Pons (tissue), 1 donor: ENCODE data around the gene AHDC1.

Experiments used
- DNase-seq: peaks from one replicate; pipeline ENCODE4 v3.0.0-alpha.2; 2016; ENCODE audit warnings: low spot score

AHDC1 gene

GRCh38 chr1:27597516-27598294 lies 6.2 kb downstream of the AHDC1 start:
- no peak for DNase-seq

DNA sequence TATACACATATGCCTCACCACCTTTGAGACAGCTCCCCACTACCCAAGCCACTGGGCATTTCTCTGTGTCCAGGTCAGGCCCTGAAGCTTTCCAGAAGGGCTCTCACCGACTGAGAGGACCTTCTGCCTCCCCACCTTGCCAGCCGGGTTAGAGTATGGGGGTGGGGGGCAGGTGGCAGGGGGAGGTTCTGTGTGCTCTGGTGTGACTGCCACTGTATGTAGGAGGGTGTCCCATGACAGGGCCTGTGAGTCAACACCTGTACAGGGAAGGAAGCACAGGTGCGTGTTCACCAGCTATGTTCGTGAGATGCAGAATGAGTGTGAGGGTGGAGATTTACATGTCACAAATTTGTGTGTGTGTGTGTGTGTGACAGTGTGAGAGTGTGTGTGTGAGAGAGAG lies 7.0 kb downstream of the AHDC1 start:
- DNase-seq: no peak

DNA sequence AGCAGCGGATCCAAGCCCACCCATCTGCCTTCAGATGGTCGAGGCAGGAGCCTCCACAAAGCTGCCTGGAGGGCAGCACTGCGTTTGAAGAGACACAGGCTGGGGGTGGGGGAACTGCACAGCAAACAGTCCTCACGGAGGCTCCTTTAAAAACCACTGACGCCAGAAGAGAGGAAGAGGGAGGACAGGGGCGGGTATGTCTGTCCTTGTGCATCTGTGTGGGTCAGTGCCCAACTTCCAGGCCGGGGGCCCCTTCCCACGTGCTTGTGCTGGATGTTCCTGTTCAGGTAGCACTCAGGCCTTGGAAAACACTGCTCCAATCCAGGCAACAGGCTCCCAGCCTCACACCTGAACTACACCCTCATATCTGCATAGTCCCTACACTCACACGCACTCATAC lies 7.7 kb downstream of the AHDC1 start:
- DNase-seq: no peak

- no peak for DNase-seq
These were observed 8.3 kb downstream of the AHDC1 start for GRCh38 chr1:27595597-27595996.

DNA sequence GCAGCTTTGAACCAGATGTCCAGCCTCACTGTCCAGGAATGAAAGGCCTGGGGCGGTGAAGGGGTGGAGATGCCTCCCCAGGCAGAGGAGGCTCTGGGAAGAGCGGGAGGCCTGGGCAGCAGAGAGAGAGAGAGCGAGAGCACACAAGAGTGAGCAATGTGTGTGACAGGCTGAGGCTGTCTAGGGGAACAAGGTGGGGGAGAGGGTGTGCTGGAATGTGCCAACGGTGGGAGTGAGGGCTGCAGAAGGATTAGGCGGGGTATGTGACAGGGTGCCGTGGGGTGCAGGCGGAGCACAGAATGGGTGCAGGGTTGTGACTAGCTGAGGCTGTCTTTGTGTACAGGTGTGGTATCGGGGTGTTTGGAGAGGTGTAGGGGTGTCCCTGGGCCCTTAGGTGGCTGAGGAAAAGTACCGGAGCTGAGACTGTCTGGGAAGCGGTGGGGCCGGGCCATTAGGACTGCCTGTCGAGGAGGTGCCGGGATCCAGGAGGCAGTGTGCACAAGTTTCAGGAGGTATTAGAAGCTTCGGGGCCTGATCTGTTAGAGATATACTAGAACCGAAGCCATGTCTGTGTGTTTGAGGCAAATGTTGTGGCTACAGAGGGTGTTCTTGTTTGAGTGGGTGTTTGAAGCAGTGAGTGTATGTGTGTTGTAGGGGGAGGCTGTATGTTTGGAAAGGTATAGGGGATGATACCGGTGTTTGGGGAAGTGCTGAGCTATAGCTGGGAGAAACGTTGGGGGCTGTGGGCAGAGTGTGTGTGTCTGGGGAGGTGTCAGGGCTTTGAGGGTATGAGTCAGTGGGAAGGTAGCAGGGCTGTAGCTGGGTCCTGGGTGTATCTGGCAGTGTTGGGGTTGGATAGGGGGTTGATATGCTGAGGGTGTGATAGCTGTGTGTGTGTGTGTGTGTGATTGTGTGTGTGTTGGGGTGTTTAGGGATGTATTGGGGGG lies 9.1 kb downstream of the AHDC1 start:
- no peak for DNase-seq

GRCh38 chr1:27593678-27594563 lies 10.0 kb downstream of the AHDC1 start:
- no peak for DNase-seq

DNA sequence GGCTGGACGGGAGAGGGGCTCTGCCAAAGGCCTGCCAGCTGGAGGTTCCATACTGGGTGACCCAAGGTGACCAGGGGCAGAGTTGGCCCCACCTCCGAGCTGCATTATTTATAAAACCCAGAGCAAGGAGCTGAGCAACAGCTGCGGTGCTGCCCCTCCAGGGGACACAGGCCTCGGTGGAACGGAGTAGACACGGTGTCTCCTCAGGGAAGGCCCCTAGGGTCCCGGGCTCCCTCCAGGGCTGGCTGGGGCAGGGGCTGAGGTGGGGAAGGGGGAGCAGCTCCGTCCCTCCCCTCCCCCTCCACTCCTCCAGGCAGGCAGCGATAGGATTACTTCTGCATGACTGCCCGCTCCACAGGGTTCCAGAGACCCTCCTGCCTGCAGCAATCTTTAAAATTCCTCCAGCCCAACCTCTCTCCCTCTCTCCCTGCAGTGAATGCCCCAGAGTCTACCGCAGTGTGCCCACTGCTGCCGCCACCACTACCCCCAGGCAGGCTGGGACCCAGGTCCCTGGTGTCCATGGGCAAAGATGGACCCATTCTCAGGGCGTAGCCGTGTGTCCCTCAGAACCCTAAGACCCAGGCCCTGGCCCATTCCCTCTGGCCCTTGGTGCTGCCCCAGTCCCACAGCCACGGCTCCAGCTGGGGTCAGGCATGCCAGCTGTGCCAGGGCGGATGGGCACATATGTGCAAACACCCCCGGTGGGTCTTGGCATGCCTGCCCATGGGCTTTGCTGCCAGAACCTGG lies 10.8 kb downstream of the AHDC1 start:
- no peak for DNase-seq

GRCh38 chr1:27592232-27592930 lies 11.6 kb downstream of the AHDC1 start:
- DNase-seq: no peak

GRCh38 chr1:27591622-27592021 lies 12.3 kb downstream of the AHDC1 start:
- no peak for DNase-seq

DNA sequence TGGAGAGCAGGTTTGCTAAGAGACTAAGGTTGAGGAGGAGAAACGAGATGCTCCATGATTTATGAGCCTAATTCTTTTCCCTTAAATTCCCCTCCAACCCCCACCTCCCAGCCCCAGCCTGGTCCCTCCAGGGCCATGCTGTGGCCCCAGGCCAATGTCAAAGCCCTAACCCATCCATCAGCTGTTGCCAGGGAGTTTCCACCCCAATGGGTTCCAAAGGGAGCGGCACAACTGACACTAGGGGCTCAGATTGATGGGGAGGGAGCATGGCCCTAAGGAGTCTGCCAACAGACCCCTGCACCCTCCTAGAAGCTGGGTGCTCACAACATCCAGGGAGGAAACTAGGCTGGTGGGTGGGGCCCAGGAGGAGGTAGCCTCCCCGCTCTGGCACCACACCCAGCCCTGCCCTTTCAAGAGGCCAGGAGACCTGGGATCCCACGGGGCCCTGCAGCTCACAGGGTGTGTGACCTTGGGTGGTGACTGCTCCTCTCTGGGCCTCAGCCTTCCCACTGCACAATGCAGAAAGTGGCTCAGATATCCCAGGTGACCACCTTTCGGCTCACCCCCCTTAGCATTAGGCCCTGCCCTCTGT lies 12.9 kb downstream of the AHDC1 start:
- no peak for DNase-seq

GRCh38 chr1:27589841-27590426 lies 14.0 kb downstream of the AHDC1 start:
- DNase-seq: no peak

DNA sequence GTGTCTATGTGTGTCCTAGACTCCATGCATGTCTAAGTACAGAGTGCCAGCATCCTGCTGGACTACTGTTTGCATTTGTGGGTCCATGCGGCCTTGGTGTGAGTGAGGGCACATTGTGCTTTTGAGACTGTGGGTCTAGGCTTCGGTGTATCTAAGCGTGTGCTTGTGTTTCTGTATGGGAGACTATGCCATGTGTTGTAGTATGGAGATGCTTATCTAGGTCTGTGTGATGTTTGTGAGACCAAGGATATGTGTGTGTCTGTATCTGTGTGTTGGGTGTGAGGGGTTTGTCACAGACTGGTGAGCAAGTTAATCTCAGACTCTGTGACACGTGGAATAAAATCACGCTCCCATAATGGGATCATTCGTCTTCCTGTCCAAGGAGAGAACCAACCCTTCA lies 14.5 kb downstream of the AHDC1 start:
- DNase-seq: no peak

- no peak for DNase-seq
These were observed 15.4 kb downstream of the AHDC1 start for GRCh38 chr1:27588256-27589232.

DNA sequence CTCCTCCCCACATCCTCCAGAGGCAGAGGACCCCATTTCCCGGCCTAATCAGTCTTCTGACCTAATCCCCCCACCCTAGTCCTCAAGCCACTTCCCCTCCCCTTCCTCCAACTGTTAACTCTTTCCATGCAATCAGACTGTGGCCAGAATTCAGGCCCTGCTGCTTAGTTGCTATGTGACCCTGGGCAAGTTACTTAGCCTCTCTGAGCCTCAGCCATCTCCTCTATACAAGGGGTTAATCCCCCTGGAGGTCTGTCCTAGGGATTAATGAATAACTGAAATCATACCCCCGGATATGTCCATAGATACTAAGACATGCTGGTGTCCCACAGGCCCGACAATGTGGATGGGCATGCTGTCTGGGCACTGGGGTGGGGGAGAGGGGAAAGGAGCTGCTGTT lies 18.3 kb downstream of the AHDC1 start:
- DNase-seq: no peak

- no peak for DNase-seq
These were observed 19.5 kb downstream of the AHDC1 start for GRCh38 chr1:27584453-27584852.

- no peak for DNase-seq
These were observed 20.5 kb downstream of the AHDC1 start for GRCh38 chr1:27583479-27583878.

DNA sequence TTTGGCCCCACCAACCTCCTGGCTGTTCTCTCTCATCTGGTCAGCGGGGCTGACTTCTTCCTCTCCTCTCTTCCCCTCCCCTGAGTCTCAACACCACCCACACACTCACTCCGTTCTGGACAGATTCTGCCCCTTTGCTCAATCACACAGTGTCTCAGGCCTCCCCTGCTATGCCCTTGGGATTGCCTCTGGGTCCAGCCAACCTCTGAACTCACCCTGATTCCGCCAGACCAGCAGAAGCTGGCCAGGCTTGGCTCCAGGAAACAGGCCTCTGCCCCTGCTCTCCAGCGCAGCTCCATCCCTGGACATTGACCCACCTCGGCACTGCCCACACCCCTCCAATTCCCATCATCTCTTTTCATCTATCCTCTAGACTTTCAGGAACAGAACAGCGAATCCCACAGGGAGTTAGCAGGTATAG lies 22.1 kb downstream of the AHDC1 start:
- DNase-seq: no peak

DNA sequence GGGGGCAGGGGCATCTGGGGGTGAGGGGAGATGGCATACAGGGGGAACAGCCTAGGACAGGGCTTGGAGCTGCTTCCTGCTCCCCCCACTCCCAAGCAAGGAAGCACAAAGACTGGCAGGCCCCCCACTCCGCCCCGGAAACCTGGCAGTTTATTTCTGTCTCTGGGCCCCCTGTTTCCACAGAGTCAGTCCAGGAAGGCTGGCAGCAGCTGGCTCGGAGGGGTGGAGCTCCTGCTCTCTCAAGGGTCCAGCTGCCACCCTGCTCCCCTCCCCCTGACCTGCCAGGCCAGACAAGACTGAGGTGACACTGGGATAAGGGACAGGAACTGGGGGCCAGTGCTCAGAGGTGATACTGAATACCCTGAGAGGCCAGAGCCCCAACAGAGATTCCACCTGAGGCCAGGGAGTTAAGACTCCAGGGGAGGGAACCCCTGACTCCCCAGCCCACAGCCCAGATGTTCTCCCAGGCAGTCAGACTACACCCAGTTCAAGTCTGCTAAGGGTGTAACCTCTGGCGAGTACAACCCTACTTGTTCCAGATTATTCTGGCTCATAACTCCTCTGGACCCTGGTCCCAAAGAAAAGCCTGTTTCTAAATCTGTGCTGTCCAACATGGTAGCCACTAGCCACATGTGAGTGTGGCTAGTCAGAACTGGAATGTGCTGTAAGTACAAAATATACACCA lies 26.3 kb downstream of the AHDC1 start:
- no peak for DNase-seq
